HEK293T (cell line): ENCODE measurements around the gene CPLX3.
"Not testable (repeated sequence)": the region's sequence is repeated elsewhere in the genome, so short reads cannot be mapped to it uniquely, and the experiment has no call there.

Experiments
- BHLHE40 ChIP-seq: fragments of 450-650 bp; IDR thresholded peaks from 2 replicates; pipeline ENCODE4 v1.6.1; 2016; ENCODE audit warnings: mild to moderate bottlenecking, moderate library complexity, borderline replicate concordance
- TF ChIP-seq, protein P1 (sequence below): fragments of 450-650 bp; IDR thresholded peaks from 2 replicates; pipeline ENCODE4 v1.6.1; 2016

DNA sequence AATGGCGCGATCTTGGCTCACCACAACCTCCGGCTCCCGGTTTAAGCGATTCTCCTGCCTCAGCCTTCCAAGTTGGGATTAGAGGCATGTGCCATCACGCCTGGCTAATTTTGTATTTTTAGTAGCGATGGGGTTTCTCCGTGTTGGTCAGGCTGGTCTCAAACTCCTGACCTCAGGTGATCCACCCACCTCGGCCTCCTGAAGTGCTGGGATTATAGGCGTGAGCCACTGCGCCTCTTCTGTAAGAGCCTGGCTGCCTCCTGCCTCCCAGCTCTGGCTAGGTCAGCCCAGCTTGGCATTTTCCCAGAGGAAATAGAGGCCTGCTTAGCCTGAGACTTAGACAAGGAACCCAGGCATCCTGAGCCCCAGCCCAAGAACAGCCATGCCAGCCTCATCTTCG is 40.3 kb upstream of the CPLX3 start:
- TF ChIP-seq, protein P1, sequence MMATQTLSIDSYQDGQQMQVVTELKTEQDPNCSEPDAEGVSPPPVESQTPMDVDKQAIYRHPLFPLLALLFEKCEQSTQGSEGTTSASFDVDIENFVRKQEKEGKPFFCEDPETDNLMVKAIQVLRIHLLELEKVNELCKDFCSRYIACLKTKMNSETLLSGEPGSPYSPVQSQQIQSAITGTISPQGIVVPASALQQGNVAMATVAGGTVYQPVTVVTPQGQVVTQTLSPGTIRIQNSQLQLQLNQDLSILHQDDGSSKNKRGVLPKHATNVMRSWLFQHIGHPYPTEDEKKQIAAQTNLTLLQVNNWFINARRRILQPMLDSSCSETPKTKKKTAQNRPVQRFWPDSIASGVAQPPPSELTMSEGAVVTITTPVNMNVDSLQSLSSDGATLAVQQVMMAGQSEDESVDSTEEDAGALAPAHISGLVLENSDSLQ, result not testable (repeated sequence)
- TF ChIP-seq BHLHE40, result not testable (repeated sequence)
